H1 (cell line): ENCODE results near the gene AGO3. TPM values are rescaled to one million over a fixed set of nuclear protein-coding genes. Genes with fewer than 3 reads are reported as not detected.

Experiments used
- ATF3 ChIP-seq: IDR thresholded peaks from 2 replicates; pipeline ENCODE4 v1.6.1; 2011; ENCODE audit warnings: low read depth, mild to moderate bottlenecking, low read length; ENCODE audit not compliant: insufficient read depth
- BACH1 ChIP-seq: IDR thresholded peaks from 2 replicates; pipeline ENCODE4 v1.6.1; 2012; ENCODE audit warnings: low read length, improper control_type of control experiment
- CREB1 ChIP-seq: IDR thresholded peaks from 2 replicates; pipeline ENCODE4 v1.6.1; 2012; ENCODE audit warnings: inconsistent platforms
- EP300 ChIP-seq, 2 experiments: IDR thresholded peaks; 1 replicate in 1 of 2; 2 replicates in 1 of 2; pipeline ENCODE4 v1.6.1; 2011 to 2012; ENCODE audit warnings: low read depth in 2 of 2, low read length in 2 of 2, mild to moderate bottlenecking in 2 of 2, borderline replicate concordance in 1 of 2, inconsistent platforms in 1 of 2, moderate library complexity in 1 of 2
- HDAC2 ChIP-seq, 2 experiments: fragments of 300-600 bp in 1 of 2; sonication (generic) in 1 of 2; IDR thresholded peaks; 2 replicates each; pipeline ENCODE4 v1.6.1; 2011 to 2012; ENCODE audit warnings: low read depth in 2 of 2, low read length in 2 of 2, mild to moderate bottlenecking in 2 of 2, moderate library complexity in 2 of 2, borderline replicate concordance in 1 of 2, inconsistent platforms in 1 of 2
- MAFK ChIP-seq: IDR thresholded peaks from 2 replicates; pipeline ENCODE4 v1.6.1; 2012; ENCODE audit warnings: low read depth, mild to moderate bottlenecking, improper control_type of control experiment, low read length
- POLR2A ChIP-seq, 2 experiments: IDR thresholded peaks; 1 replicate in 1 of 2; 2 replicates in 1 of 2; pipeline ENCODE4 v1.6.1; 2011; ENCODE audit warnings: low read depth in 2 of 2, low read length in 2 of 2, mild to moderate bottlenecking in 2 of 2; ENCODE audit errors: control extremely low read depth in 1 of 2
- POLR2AphosphoS5 ChIP-seq: IDR thresholded peaks from 2 replicates; pipeline ENCODE4 v1.6.1; 2011; ENCODE audit warnings: low read depth, low read length
- POU5F1 ChIP-seq: IDR thresholded peaks from 2 replicates; pipeline ENCODE4 v1.6.1; 2011; ENCODE audit warnings: low read depth, mild to moderate bottlenecking, low read length, moderate library complexity
- RAD21 ChIP-seq, 2 experiments: IDR thresholded peaks in 1 of 2; conservative IDR thresholded peaks in 1 of 2; 2 replicates each; pipeline ENCODE4 v1.6.1; 2011; ENCODE audit warnings: low read depth in 2 of 2, low read length in 2 of 2, improper control_type of control experiment in 1 of 2, inconsistent platforms in 1 of 2, mild to moderate bottlenecking in 1 of 2, moderate library complexity in 1 of 2
- SAP30 ChIP-seq: fragments of 300-600 bp; sonication (generic); IDR thresholded peaks from 2 replicates; pipeline ENCODE4 v1.7.1; 2012; ENCODE audit warnings: low read length, moderate library complexity, mild to moderate bottlenecking, inconsistent platforms; ENCODE audit not compliant: insufficient read depth, insufficient replicate concordance
- SIN3A ChIP-seq, 2 experiments: IDR thresholded peaks in 1 of 2; conservative IDR thresholded peaks in 1 of 2; 2 replicates each; pipeline ENCODE4 v1.6.1; 2011 to 2012; ENCODE audit warnings: low read length in 2 of 2, improper control_type of control experiment in 1 of 2, low read depth in 1 of 2, mild to moderate bottlenecking in 1 of 2
- SUZ12 ChIP-seq: fragments of 200-600 bp; sonication (generic); IDR thresholded peaks from 2 replicates; pipeline ENCODE4 v1.6.1; 2012; ENCODE audit warnings: mild to moderate bottlenecking, inconsistent platforms, low read length, moderate library complexity, mixed read lengths
- TAF1 ChIP-seq: IDR thresholded peaks from 2 replicates; pipeline ENCODE4 v1.6.1; 2011; ENCODE audit warnings: mild to moderate bottlenecking, low read depth, low read length
- TBP ChIP-seq: IDR thresholded peaks from 2 replicates; pipeline ENCODE4 v1.6.1; 2011; ENCODE audit warnings: low read depth, low read length, improper control_type of control experiment
- polyA plus RNA-seq, 7 experiments: library from polyadenylated mRNA; depleted of rRNA in 3 of 7; stranded (reverse) in 5 of 7; unstranded in 2 of 7; fragments of >200 nt in 5 of 7; fragments of 200-250 nt in 2 of 7; gene quantifications; 1 replicate in 5 of 7; 2 replicates in 1 of 7; 4 replicates in 1 of 7; pipeline versions ENCODE4 v1.2.1 to v1.2.3, GENCODE V29; 2011 to 2013; ENCODE audit warnings: missing spikeins in 2 of 7, mixed read lengths in 2 of 7
- total RNA-seq: library from RNA; stranded (reverse); fragmentation: NEBNext Ultra II Directional; extraction: Animal tissue kit (Norgen Biotek cat#: 25700); gene quantifications from 2 replicates; pipeline ENCODE4 v1.2.1, GENCODE V29; 2021
- TF ChIP-seq, protein P1 (sequence below): IDR thresholded peaks from 2 replicates; pipeline ENCODE4 v1.6.1; 2012; ENCODE audit warnings: inconsistent platforms
- TF ChIP-seq, protein P2 (sequence below): IDR thresholded peaks from 2 replicates; pipeline ENCODE4 v1.6.1; 2012; ENCODE audit warnings: low read length, inconsistent platforms

Gene AGO3
- total and polyA plus RNA-seq, 2 of the 8 experiments (the other 6 are each of a cell fraction or from before 2014, with no cell fraction given): 10.7 to 26.4 TPM

- TF ChIP-seq CREB1: no peak; the same call in 1 of the 2 replicates
- TF ChIP-seq BACH1: no peak
- TF ChIP-seq TBP: no peak
- no peak for TF ChIP-seq SAP30
- TF ChIP-seq POLR2AphosphoS5: no peak
- TF ChIP-seq, protein P1, sequence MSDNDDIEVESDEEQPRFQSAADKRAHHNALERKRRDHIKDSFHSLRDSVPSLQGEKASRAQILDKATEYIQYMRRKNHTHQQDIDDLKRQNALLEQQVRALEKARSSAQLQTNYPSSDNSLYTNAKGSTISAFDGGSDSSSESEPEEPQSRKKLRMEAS: peak; percentile 94
- no peak for TF ChIP-seq POU5F1
- TF ChIP-seq SIN3A (conservative IDR thresholded peaks at IDR 0.05 in 1 of 2, IDR thresholded peaks at IDR 0.05 in 1 of 2; ENCODE audit: low read depth in 1 of 2, low read length in 2 of 2): 0 out of 4 replicates have a peak, but pooled peaks of 1 of the 2 experiments have one; percentile 20
- TF ChIP-seq POLR2A (IDR thresholded peaks at IDR 0.05; ENCODE audit: control extremely low read depth in 1 of 2, low read depth in 2 of 2, low read length in 2 of 2): no peak
- TF ChIP-seq RAD21 (IDR thresholded peaks at IDR 0.05 in 1 of 2, conservative IDR thresholded peaks at IDR 0.05 in 1 of 2; ENCODE audit: low read depth in 2 of 2, low read length in 2 of 2): peak; percentile 42 to 59
- TF ChIP-seq, protein P2, sequence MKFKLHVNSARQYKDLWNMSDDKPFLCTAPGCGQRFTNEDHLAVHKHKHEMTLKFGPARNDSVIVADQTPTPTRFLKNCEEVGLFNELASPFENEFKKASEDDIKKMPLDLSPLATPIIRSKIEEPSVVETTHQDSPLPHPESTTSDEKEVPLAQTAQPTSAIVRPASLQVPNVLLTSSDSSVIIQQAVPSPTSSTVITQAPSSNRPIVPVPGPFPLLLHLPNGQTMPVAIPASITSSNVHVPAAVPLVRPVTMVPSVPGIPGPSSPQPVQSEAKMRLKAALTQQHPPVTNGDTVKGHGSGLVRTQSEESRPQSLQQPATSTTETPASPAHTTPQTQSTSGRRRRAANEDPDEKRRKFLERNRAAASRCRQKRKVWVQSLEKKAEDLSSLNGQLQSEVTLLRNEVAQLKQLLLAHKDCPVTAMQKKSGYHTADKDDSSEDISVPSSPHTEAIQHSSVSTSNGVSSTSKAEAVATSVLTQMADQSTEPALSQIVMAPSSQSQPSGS: no peak
- TF ChIP-seq HDAC2 (IDR thresholded peaks at IDR 0.05; ENCODE audit: borderline replicate concordance in 1 of 2, low read depth in 2 of 2, low read length in 2 of 2): no peak
- TF ChIP-seq MAFK: no peak
- no peak for TF ChIP-seq TAF1
- 0 out of 2 replicates have a peak, but pooled peaks have one; percentile 12 for TF ChIP-seq ATF3
- no peak for TF ChIP-seq SUZ12
- no peak for TF ChIP-seq EP300 (IDR thresholded peaks at IDR 0.05; ENCODE audit: borderline replicate concordance in 1 of 2, low read depth in 2 of 2, low read length in 2 of 2)
- TF ChIP-seq, all 59 proteins: peak for 5
These were observed 165.9 kb downstream of the AGO3 start (continued) for GRCh38 chr1:36096500-36097432.
